H1 (cell line): ENCODE results near the gene FAM13C. TPM values are rescaled to one million over a fixed set of nuclear protein-coding genes. Genes with fewer than 3 reads are reported as not detected.

Source experiments
- CTCF ChIA-PET: fragments of 300-600 bp; sonication (Branson Sonifier 250); formaldehyde crosslinking; loops from one replicate; lab custom pipeline; 2021; ENCODE audit not compliant: partially characterized antibody; lab: Charles Lee
- POLR2A ChIA-PET: fragments of 300-600 bp; sonication (Branson Sonifier 250); formaldehyde crosslinking; loops from one replicate; lab custom pipeline; 2021; ENCODE audit warnings: inconsistent platforms; ENCODE audit not compliant: partially characterized antibody; lab: Charles Lee
- DNase-seq, 2 experiments: peaks; one replicate each; pipeline versions ENCODE4 v3.0.0 to v3.0.0-alpha.2; 2010 to 2022; ENCODE audit warnings: low spot score in 2 of 2, low read depth in 1 of 2, mixed read lengths in 1 of 2
- FAIRE-seq: peaks from 2 replicates; lab custom pipeline; 2011; peaks lifted over from hg19 to GRCh38; lab: Jason Lieb, UNC
- H2AFZ ChIP-seq: 2 replicates; pipeline ENCODE4 v1.8.1; 2012; ENCODE audit warnings: low read length, inconsistent platforms
- H2AK5ac ChIP-seq: 2 replicates; pipeline ENCODE4 v1.6.1; 2013; ENCODE audit warnings: low read depth, low read length
- H2BK120ac ChIP-seq: replicated peaks from 2 replicates; pipeline ENCODE3; 2013; ENCODE audit warnings: low read depth, low read length, inconsistent platforms
- H2BK12ac ChIP-seq: 2 replicates; pipeline ENCODE4 v1.6.1; 2013; ENCODE audit warnings: low read depth, low read length
- H2BK15ac ChIP-seq: 2 replicates; pipeline ENCODE4 v1.6.1; 2013; ENCODE audit warnings: low read length
- H2BK20ac ChIP-seq: 2 replicates; pipeline ENCODE4 v1.6.1; 2013; ENCODE audit warnings: low read length
- H2BK5ac ChIP-seq: 2 replicates; pipeline ENCODE4 v1.6.1; 2013; ENCODE audit warnings: low read depth, low read length
- H3K14ac ChIP-seq: 2 replicates; pipeline ENCODE4 v1.6.1; 2013; ENCODE audit warnings: inconsistent platforms; ENCODE audit not compliant: insufficient read length
- H3K18ac ChIP-seq: 2 replicates; pipeline ENCODE4 v1.6.1; 2013; ENCODE audit warnings: low read length; ENCODE audit errors: extremely low read depth
- H3K23ac ChIP-seq: 2 replicates; pipeline ENCODE4 v1.6.1; 2013; ENCODE audit warnings: inconsistent platforms; ENCODE audit not compliant: insufficient read length
- H3K23me2 ChIP-seq: 2 replicates; pipeline ENCODE4 v1.6.1; 2013; ENCODE audit warnings: low read depth, low read length
- H3K27ac ChIP-seq: 2 replicates; pipeline ENCODE4 v1.6.1; 2011; ENCODE audit warnings: low read depth, low read length, inconsistent platforms
- H3K27me3 ChIP-seq, 4 experiments: replicated peaks in 1 of 4; 1 replicate in 1 of 4; 2 replicates in 3 of 4; pipeline versions ENCODE4 v1.6.1 to v1.8.1; 2011 to 2013; ENCODE audit warnings: low read length in 3 of 4, mild to moderate bottlenecking in 3 of 4, inconsistent platforms in 2 of 4, mixed read lengths in 2 of 4, moderate library complexity in 1 of 4; ENCODE audit not compliant: control insufficient read depth in 3 of 4, insufficient read depth in 3 of 4; ENCODE audit errors: extremely low read depth in 1 of 4
- H3K36me3 ChIP-seq, 4 experiments: 2 replicates each; pipeline versions ENCODE4 v1.6.1 to v1.8.1; 2011 to 2013; ENCODE audit warnings: mild to moderate bottlenecking in 4 of 4, low read length in 3 of 4, moderate library complexity in 2 of 4, control low read depth in 1 of 4, inconsistent platforms in 1 of 4; ENCODE audit not compliant: insufficient read depth in 4 of 4, control insufficient read depth in 2 of 4
- H3K4ac ChIP-seq: replicated peaks from 2 replicates; pipeline ENCODE3; 2013; ENCODE audit warnings: low read length, low read depth, mixed read lengths, inconsistent platforms; ENCODE audit not compliant: insufficient read length
- H3K4me1 ChIP-seq, 4 experiments: replicated peaks in 1 of 4; 1 replicate in 1 of 4; 2 replicates in 3 of 4; pipeline versions ENCODE4 v1.6.1 to v1.8.1; 2011 to 2013; ENCODE audit warnings: low read length in 3 of 4, inconsistent platforms in 2 of 4, mixed read lengths in 1 of 4; ENCODE audit not compliant: insufficient read depth in 4 of 4, control insufficient read depth in 3 of 4
- H3K4me2 ChIP-seq, 2 experiments: 2 replicates each; pipeline versions ENCODE4 v1.6.1 to v1.8.1; 2011 to 2013; ENCODE audit warnings: low read depth in 2 of 2, low read length in 2 of 2, control low read depth in 1 of 2, inconsistent platforms in 1 of 2, mild to moderate bottlenecking in 1 of 2; ENCODE audit not compliant: insufficient read depth in 1 of 2
- H3K4me3 ChIP-seq, 4 experiments: fragments of 200-600, 300-600 bp in 1 of 4; sonication (generic), shearing (Covaris generic), sonication (Bioruptor Twin) in 1 of 4; 2 replicates each; pipeline versions ENCODE4 v1.5.1 to v1.8.1; 2011 to 2016; ENCODE audit warnings: low read length in 4 of 4, low read depth in 3 of 4, control low read depth in 2 of 4, inconsistent platforms in 2 of 4, mild to moderate bottlenecking in 2 of 4, mixed read lengths in 1 of 4, moderate library complexity in 1 of 4; ENCODE audit not compliant: insufficient read depth in 2 of 4; ENCODE audit errors: extremely low read depth in 1 of 4
- H3K56ac ChIP-seq: replicated peaks from 2 replicates; pipeline ENCODE3; 2013; ENCODE audit warnings: low read depth, mild to moderate bottlenecking, mixed read lengths, low read length, inconsistent platforms; ENCODE audit not compliant: insufficient read length
- H3K79me1 ChIP-seq: 2 replicates; pipeline ENCODE4 v1.6.1; 2013; ENCODE audit warnings: low read depth, low read length, control low read depth
- H3K79me2 ChIP-seq, 2 experiments: 2 replicates each; pipeline versions ENCODE4 v1.6.1 to v1.8.1; 2012 to 2013; ENCODE audit warnings: low read length in 2 of 2, mild to moderate bottlenecking in 2 of 2, inconsistent platforms in 1 of 2; ENCODE audit not compliant: insufficient read depth in 2 of 2, control insufficient read depth in 1 of 2
- H3K9ac ChIP-seq, 4 experiments: replicated peaks in 1 of 4; 1 replicate in 1 of 4; 2 replicates in 3 of 4; pipeline versions ENCODE4 v1.6.1 to v1.8.1; 2011 to 2013; ENCODE audit warnings: low read depth in 3 of 4, low read length in 3 of 4, control low read depth in 2 of 4, mild to moderate bottlenecking in 2 of 4, moderate library complexity in 2 of 4, inconsistent platforms in 1 of 4; ENCODE audit errors: extremely low read depth in 1 of 4
- H3K9me3 ChIP-seq, 2 experiments: 2 replicates each; pipeline versions ENCODE4 v1.6.1 to v1.8.1; 2012 to 2013; ENCODE audit warnings: mild to moderate bottlenecking in 2 of 2, moderate library complexity in 2 of 2, control low read depth in 1 of 2, inconsistent platforms in 1 of 2, low read depth in 1 of 2, low read length in 1 of 2, mixed read lengths in 1 of 2; ENCODE audit not compliant: insufficient read depth in 2 of 2
- H4K20me1 ChIP-seq, 2 experiments: replicated peaks in 1 of 2; 2 replicates each; pipeline versions ENCODE3 to v1.8.1; 2011 to 2013; ENCODE audit warnings: inconsistent platforms in 2 of 2, low read length in 2 of 2, mild to moderate bottlenecking in 1 of 2; ENCODE audit not compliant: insufficient read depth in 2 of 2, control insufficient read depth in 1 of 2
- H4K5ac ChIP-seq: 2 replicates; pipeline ENCODE4 v1.6.1; 2013; ENCODE audit warnings: low read length, low read depth, mixed read lengths, inconsistent platforms; ENCODE audit not compliant: insufficient read length
- H4K8ac ChIP-seq: 2 replicates; pipeline ENCODE4 v1.8.0; 2013; ENCODE audit warnings: mild to moderate bottlenecking, moderate library complexity, low read length, inconsistent platforms; ENCODE audit not compliant: insufficient read depth; ENCODE audit errors: extremely low read depth
- H4K91ac ChIP-seq: replicated peaks from 2 replicates; pipeline ENCODE3; 2013; ENCODE audit warnings: low read length, mixed read lengths, inconsistent platforms; ENCODE audit not compliant: insufficient read length
- ASH2L ChIP-seq: fragments of 200-600, 300-600 bp; sonication (generic); IDR thresholded peaks from one replicate; pipeline ENCODE4 v1.7.1; 2017; ENCODE audit warnings: low read length
- CBX5 ChIP-seq: fragments of 300-800, 300-1000 bp; sonication (generic); IDR thresholded peaks from 2 replicates; pipeline ENCODE4 v1.7.1; 2016; ENCODE audit warnings: antibody characterized with exemption, low read length, low read depth
- CTBP2 ChIP-seq: IDR thresholded peaks from 2 replicates; pipeline ENCODE4 v1.7.0; 2011; ENCODE audit warnings: borderline replicate concordance, mild to moderate bottlenecking, moderate library complexity, mixed read lengths, low read length; ENCODE audit not compliant: insufficient read depth, insufficient read length
- GTF2F1 ChIP-seq: IDR thresholded peaks from 2 replicates; pipeline ENCODE4 v1.6.1; 2012; ENCODE audit warnings: low read depth, low read length, improper control_type of control experiment, borderline replicate concordance
- KDM5A ChIP-seq: fragments of 200-600 bp; IDR thresholded peaks from 2 replicates; pipeline ENCODE4 v1.7.1; 2012; ENCODE audit warnings: mild to moderate bottlenecking, low read length, inconsistent platforms, mixed read lengths
- POLR2A ChIP-seq, 2 experiments: IDR thresholded peaks; 1 replicate in 1 of 2; 2 replicates in 1 of 2; pipeline ENCODE4 v1.6.1; 2011; ENCODE audit warnings: low read depth in 2 of 2, low read length in 2 of 2, mild to moderate bottlenecking in 2 of 2; ENCODE audit errors: control extremely low read depth in 1 of 2
- POLR2AphosphoS5 ChIP-seq: IDR thresholded peaks from 2 replicates; pipeline ENCODE4 v1.6.1; 2011; ENCODE audit warnings: low read depth, low read length
- RAD21 ChIP-seq, 2 experiments: IDR thresholded peaks in 1 of 2; conservative IDR thresholded peaks in 1 of 2; 2 replicates each; pipeline ENCODE4 v1.6.1; 2011; ENCODE audit warnings: low read depth in 2 of 2, low read length in 2 of 2, improper control_type of control experiment in 1 of 2, inconsistent platforms in 1 of 2, mild to moderate bottlenecking in 1 of 2, moderate library complexity in 1 of 2
- SUZ12 ChIP-seq: fragments of 200-600 bp; sonication (generic); IDR thresholded peaks from 2 replicates; pipeline ENCODE4 v1.6.1; 2012; ENCODE audit warnings: mild to moderate bottlenecking, inconsistent platforms, low read length, moderate library complexity, mixed read lengths
- TAF7 ChIP-seq: optimal IDR thresholded peaks from 2 replicates; pipeline ENCODE3; 2011; ENCODE audit warnings: low read depth, mild to moderate bottlenecking, inconsistent platforms, low read length, moderate library complexity, borderline replicate concordance
- TEAD4 ChIP-seq: IDR thresholded peaks from 2 replicates; pipeline ENCODE4 v1.6.1; 2012; ENCODE audit warnings: low read depth, low read length, inconsistent platforms, mixed read lengths
- WGBS, 2 experiments: shearing (Covaris generic) in 1 of 2; methylation state at CpG; one replicate each; pipeline versions ENCODE4 v1.1.6 to v1.1.7; 2013 to 2015; ENCODE audit warnings: low lambda C conversion rate in 2 of 2, mixed read lengths in 2 of 2, inconsistent platforms in 1 of 2, low coverage in 1 of 2, missing lambda C conversion rate in 1 of 2; ENCODE audit not compliant: insufficient replicate concordance in 2 of 2, insufficient coverage in 1 of 2, insufficient read length in 1 of 2; ENCODE audit errors: extremely low coverage in 1 of 2, missing lambda C conversion rate in 1 of 2; 5-methylcytosine and 5-hydroxymethylcytosine counted together
- polyA plus RNA-seq, 7 experiments: library from polyadenylated mRNA; depleted of rRNA in 3 of 7; stranded (reverse) in 5 of 7; unstranded in 2 of 7; fragments of >200 nt in 5 of 7; fragments of 200-250 nt in 2 of 7; gene quantifications; 1 replicate in 5 of 7; 2 replicates in 1 of 7; 4 replicates in 1 of 7; pipeline versions ENCODE4 v1.2.1 to v1.2.3, GENCODE V29; 2011 to 2013; ENCODE audit warnings: missing spikeins in 2 of 7, mixed read lengths in 2 of 7
- total RNA-seq: library from RNA; stranded (reverse); fragmentation: NEBNext Ultra II Directional; extraction: Animal tissue kit (Norgen Biotek cat#: 25700); gene quantifications from 2 replicates; pipeline ENCODE4 v1.2.1, GENCODE V29; 2021
- TF ChIP-seq, protein P1 (sequence below): IDR thresholded peaks from 2 replicates; pipeline ENCODE4 v1.6.1; 2012; ENCODE audit warnings: low read length, inconsistent platforms
- TF ChIP-seq, protein P2 (sequence below): IDR thresholded peaks from 2 replicates; pipeline ENCODE4 v1.6.1; 2012; ENCODE audit warnings: inconsistent platforms

The FAM13C gene
- total and polyA plus RNA-seq, 2 of the 8 experiments (the other 6 are each of a cell fraction or from before 2014, with no cell fraction given), result 0.56 to 0.62 TPM

DNA sequence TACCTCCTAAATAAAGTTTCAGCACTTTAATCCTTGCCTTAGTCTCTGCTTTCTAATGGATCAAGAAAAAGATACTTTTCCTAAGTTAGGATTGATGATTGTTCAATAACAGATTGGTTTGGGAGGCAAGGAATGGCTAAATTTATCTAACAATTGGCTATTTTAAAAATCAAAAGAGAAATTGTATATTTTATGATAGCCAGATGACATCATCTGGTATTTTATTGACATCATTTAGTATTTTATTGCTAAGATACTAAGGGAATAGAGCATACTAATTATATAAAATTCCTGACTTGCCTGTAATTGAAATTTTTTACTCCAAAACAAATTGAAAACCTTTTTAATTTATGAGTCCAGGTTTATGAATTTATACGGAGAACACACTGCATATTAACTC lies 19.3 kb upstream of the FAM13C start:
- Histone ChIP-seq H3K4me1 (no peaks in the 10 kb centered on the region), H4K91ac (no peak overlapping the region), H3K18ac (no peak overlapping the region), H3K56ac (no peak overlapping the region), H3K9ac (no peak overlapping the region), H4K5ac (no peak overlapping the region), H2BK15ac (no peak overlapping the region), H2BK12ac (no peak overlapping the region), H2AK5ac (no peak overlapping the region), H3K14ac (no peak overlapping the region), H3K9me3 (no peaks in the 10 kb centered on the region; a peak in 1 of 4 replicates), H3K4me3 (no peak overlapping the region), H3K79me2 (no peaks in the 10 kb centered on the region), H2BK20ac (no peak overlapping the region), H3K4ac (no peak overlapping the region), H2BK120ac (no peak overlapping the region), H4K8ac (no peak overlapping the region), H3K36me3 (no peaks in the 10 kb centered on the region; a peak in 1 of 8 replicates), H4K20me1 (no peaks in the 10 kb centered on the region), H2BK5ac (no peak overlapping the region), H3K27ac (no peak overlapping the region), H2AFZ (no peak overlapping the region), H3K79me1 (no peaks in the 10 kb centered on the region), H3K23me2 (no peaks in the 10 kb centered on the region; the same call in 1 of the 2 replicates), H3K27me3 (no peaks in the 10 kb centered on the region), H3K4me2 (no peak overlapping the region), H3K23ac (no peak overlapping the region)
- DNase-seq (no peak), FAIRE-seq (no peak)
- ChIA-PET CTCF (interaction anchor here (1.0 kb wide), 1 partner anchor 20 kb away, joined by 3 read pairs; the partner anchor contains the start of gene FAM13C), POLR2A (no interaction called here)
- WGBS, 2 experiments, result 83% methylated on average over 1 of the region's 1 CpG; no CpG with 5 or more reads in 1 of the 2 experiments
- no peak for TF ChIP-seq RAD21 (IDR thresholded peaks at IDR 0.05 in 1 of 2, conservative IDR thresholded peaks at IDR 0.05 in 1 of 2; ENCODE audit: low read depth in 2 of 2, low read length in 2 of 2)
- TF ChIP-seq CBX5, result no peak
- TF ChIP-seq ASH2L, result no peak
- TF ChIP-seq TAF7, result no peak
- TF ChIP-seq POLR2A (IDR thresholded peaks at IDR 0.05; ENCODE audit: control extremely low read depth in 1 of 2, low read depth in 2 of 2, low read length in 2 of 2), result no peak
- TF ChIP-seq GTF2F1, result no peak
- TF ChIP-seq, protein P1, sequence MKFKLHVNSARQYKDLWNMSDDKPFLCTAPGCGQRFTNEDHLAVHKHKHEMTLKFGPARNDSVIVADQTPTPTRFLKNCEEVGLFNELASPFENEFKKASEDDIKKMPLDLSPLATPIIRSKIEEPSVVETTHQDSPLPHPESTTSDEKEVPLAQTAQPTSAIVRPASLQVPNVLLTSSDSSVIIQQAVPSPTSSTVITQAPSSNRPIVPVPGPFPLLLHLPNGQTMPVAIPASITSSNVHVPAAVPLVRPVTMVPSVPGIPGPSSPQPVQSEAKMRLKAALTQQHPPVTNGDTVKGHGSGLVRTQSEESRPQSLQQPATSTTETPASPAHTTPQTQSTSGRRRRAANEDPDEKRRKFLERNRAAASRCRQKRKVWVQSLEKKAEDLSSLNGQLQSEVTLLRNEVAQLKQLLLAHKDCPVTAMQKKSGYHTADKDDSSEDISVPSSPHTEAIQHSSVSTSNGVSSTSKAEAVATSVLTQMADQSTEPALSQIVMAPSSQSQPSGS, result no peak
- TF ChIP-seq KDM5A, result no peak
- no peak for TF ChIP-seq POLR2AphosphoS5
- no peak for TF ChIP-seq SUZ12
- TF ChIP-seq TEAD4, result no peak
- no peak for TF ChIP-seq CTBP2
- TF ChIP-seq, protein P2, sequence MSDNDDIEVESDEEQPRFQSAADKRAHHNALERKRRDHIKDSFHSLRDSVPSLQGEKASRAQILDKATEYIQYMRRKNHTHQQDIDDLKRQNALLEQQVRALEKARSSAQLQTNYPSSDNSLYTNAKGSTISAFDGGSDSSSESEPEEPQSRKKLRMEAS, result no peak
